ENCODE measurements around the gene CDA.

The CDA gene

GRCh38 chr1:20588634-20589225 is at the start of gene CDA:
Gene CDA, plus strand, starts transcription at chr1:20589097. Its CDS starts 33 bp downstream, at chr1:20589130.
- DNase-seq, result no peak

GRCh38 chr1:20540281-20540680 is 48.6 kb upstream of the CDA start:
- no peak for DNase-seq

- no peak for DNase-seq
Observed at GRCh38 chr1:20546637-20547036, 42.3 kb upstream of the CDA start.

- DNase-seq, result no peak
Observed at GRCh38 chr1:20551161-20551560, 37.7 kb upstream of the CDA start.

- no peak for DNase-seq
Observed at GRCh38 chr1:20551945-20552727, 36.8 kb upstream of the CDA start, which contains the start of gene FAM43B. Gene FAM43B, plus strand, starts transcription at chr1:20552573. Its CDS starts 401 bp downstream, at chr1:20552974.

GRCh38 chr1:20552728-20553445 is 36.0 kb upstream of the CDA start:
- no peak for DNase-seq

- no peak for DNase-seq
Observed at GRCh38 chr1:20555025-20555757, 33.7 kb upstream of the CDA start.

- no peak for DNase-seq
Observed at GRCh38 chr1:20555758-20556120, 33.2 kb upstream of the CDA start.

- DNase-seq, result no peak
Observed at GRCh38 chr1:20558191-20558590, 30.7 kb upstream of the CDA start.

- DNase-seq, result no peak
Observed at GRCh38 chr1:20560966-20561365, 27.9 kb upstream of the CDA start.

GRCh38 chr1:20565234-20565633 is 23.7 kb upstream of the CDA start:
- DNase-seq, result no peak

GRCh38 chr1:20569523-20570098 is 19.3 kb upstream of the CDA start:
- DNase-seq, result no peak

- no peak for DNase-seq
Observed at GRCh38 chr1:20571427-20571826, 17.5 kb upstream of the CDA start.

GRCh38 chr1:20573987-20574386 is 14.9 kb upstream of the CDA start:
- DNase-seq, result no peak

- peak; percentile 6 for DNase-seq
Observed at GRCh38 chr1:20574686-20575540, 14.0 kb upstream of the CDA start.

- DNase-seq, result no peak
Observed at GRCh38 chr1:20575541-20576336, 13.2 kb upstream of the CDA start.

GRCh38 chr1:20578062-20578461 is 10.8 kb upstream of the CDA start:
- no peak for DNase-seq

GRCh38 chr1:20578721-20579395 is 10.0 kb upstream of the CDA start:
- no peak for DNase-seq

- DNase-seq, result no peak
Observed at GRCh38 chr1:20584890-20585289, 4.0 kb upstream of the CDA start.

GRCh38 chr1:20586953-20587660 is 1.8 kb upstream of the CDA start:
- DNase-seq, result no peak
